ENCODE measurements around the gene SYK.

The SYK gene

DNA sequence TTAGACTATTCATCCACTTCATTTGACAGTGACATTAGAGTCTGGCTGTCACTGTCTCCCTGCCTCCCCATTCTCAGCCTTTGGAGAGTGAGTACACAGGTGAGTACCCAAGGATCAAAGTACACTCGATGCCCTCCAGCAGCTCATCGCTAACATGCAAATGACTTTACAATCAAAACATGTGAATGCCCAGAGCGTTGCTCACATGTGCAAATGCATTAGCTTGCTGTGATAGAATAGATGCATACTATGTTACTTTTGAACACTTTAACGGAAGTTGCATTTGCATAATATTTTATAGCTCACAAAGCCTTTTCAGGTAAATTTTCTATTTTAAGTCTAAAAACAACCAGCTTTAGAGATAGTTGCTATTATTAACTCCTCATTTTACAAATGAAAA is 107.6 kb downstream of the SYK start:
- DNase-seq, result no peak

DNA sequence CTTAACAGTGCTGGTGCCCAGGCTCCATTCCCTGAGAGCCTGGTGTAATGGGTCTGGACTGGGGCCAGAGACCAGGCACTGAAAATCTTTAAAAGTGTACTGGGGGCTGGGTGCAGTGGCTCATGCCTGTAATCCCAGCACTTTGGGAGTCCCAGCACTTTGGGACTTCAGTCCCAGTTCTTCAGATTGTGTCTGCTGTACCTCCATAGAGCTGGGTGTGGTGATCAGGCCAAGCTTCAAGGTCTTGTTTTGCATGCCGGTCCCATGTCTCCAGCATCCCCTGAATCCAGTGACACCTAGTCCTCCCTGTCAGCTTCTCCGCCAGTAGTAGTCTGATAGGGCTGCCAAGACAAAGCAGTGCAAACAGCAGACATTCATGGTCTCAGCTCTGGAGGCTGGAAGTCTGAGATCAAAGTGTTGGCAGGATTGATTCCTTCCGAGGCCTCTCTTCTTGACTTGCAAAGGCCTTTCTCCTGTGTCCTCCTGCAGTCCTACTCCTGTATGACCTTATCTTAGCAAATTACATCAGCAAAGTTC is 108.2 kb downstream of the SYK start:
- no peak for DNase-seq

DNA sequence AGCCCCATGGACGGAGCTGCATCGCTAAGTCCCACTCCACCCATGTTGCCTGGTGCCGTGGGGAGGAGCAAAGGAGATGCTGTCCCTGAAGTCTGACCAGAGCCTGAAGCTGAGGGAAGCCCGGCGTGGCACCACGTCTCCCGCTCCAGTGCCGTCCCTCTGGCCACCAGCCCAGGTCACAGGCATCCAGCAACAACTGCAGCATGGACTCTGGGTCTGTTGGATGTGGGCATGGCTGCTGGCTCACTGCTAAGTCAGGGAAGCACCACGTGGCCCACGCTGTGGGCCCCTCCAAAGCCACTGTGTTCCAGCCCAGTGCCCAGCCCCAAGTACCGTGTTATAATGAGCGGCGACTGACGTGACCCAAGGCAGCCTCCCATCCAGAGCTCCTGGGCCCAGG is 112.6 kb downstream of the SYK start:
- no peak for DNase-seq

DNA sequence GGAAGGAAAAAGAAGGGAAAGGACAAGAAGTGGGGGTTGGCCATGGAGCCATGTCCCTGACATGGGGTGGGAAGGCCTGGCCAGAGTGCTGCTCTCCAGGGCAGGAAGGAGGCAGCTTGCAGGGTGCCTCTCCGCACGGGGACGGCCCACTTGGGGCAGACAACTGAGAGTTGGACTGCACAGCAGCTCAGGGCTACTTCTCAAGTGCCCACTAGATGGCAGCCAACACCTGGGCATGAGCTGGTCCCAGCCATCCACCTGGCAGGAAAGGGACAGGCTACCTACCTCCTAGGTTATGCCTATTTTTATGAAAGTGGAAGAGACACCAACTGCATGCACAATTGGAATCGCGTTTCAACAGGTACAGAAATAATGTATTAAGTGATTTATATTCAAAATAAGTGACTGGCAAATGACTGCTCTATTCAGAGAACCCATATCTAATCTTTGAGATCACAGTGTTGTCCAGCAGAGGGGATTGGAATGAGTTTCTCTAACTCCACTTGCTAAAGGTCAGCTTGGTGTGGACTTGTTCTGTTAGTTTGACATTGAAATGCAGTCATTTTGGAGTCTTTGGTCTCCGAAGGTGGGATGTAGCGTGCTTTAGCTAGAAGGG is 113.4 kb downstream of the SYK start:
- DNase-seq, result peak; percentile 38

GRCh38 chr9:90915693-90916092 is 114.1 kb downstream of the SYK start:
- DNase-seq, result no peak

DNA sequence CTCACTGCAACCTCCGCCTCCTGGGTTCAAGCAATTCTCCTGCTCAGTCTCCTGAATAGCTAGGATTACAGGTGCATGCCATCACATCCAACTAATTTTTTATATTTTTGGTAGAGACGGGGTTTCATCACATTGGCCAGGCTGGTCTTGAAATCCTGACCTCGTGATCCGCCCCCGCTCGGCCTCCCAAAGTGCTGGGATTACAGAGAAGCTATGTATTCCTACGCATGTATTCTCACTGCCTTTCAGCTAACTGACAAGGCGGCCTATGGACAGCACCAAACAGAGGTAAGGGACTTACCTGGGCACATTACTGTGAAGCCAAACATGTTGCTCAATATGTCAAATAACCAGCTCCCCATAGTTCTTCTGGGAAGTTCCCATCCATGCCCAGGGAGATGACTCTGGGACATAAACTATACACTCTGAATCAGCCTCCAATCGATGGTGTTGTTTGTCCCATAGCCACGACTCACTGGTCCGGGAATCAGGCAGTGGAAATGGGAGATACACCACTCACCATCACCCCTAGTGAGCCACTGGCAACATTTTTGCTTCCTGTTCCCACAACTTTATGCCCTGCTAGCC is 114.6 kb downstream of the SYK start:
- no peak for DNase-seq

GRCh38 chr9:90919883-90920282 is 118.3 kb downstream of the SYK start:
- no peak for DNase-seq

- DNase-seq, result no peak
Observed at GRCh38 chr9:90921104-90921503, 119.5 kb downstream of the SYK start.

GRCh38 chr9:90921969-90922368 is 120.3 kb downstream of the SYK start:
- no peak for DNase-seq

- DNase-seq, result no peak
Observed at GRCh38 chr9:90925581-90926257, 124.1 kb downstream of the SYK start.

- DNase-seq, result no peak
Observed at GRCh38 chr9:90926936-90927335, 125.3 kb downstream of the SYK start.

GRCh38 chr9:90927496-90927895 is 125.9 kb downstream of the SYK start:
- DNase-seq, result no peak

- no peak for DNase-seq
Observed at GRCh38 chr9:90929626-90930025, 128.0 kb downstream of the SYK start.

- DNase-seq, result no peak
Observed at GRCh38 chr9:90933468-90933867, 131.8 kb downstream of the SYK start.

DNA sequence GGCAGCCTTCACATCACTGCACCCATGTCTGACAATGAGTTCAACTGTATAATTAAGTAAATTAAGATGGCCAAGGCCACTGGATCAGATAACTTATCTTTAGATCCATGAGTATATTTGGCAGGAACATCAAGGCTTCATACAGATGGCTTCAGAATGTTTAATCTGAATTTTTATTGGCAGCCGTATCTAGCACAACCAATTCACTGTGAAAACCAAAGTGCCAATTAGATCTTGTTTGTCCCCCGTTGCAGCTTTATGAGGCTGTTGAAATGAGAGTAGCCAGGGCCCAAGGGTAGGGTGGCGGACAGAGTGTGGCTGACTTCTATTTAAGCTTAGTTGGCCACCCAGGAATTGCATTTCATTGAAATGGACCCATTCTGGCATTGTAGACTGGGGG is 137.7 kb downstream of the SYK start:
- peak; percentile 10 for DNase-seq

GRCh38 chr9:90940280-90940679 is 138.7 kb downstream of the SYK start:
- no peak for DNase-seq

DNA sequence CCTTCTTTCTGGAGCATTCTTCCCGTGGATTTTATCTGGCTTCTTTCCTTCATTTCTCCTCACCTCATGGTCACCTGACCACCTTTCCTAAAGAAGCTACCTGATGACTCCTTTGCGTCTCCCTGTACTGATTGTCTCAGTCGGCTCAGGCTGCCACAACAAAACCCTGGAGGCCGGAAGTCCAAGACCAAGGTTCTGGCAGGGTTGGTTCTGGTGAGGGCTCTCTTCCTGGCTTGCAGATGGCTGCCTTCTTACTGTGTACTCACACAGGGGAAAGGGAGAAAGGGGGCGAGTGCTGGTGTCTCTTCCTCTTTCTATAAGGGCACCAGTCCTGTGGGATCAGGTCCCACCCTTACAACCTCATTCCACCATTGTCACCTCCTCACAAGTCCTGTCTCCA is 140.0 kb downstream of the SYK start:
- DNase-seq, result no peak

DNA sequence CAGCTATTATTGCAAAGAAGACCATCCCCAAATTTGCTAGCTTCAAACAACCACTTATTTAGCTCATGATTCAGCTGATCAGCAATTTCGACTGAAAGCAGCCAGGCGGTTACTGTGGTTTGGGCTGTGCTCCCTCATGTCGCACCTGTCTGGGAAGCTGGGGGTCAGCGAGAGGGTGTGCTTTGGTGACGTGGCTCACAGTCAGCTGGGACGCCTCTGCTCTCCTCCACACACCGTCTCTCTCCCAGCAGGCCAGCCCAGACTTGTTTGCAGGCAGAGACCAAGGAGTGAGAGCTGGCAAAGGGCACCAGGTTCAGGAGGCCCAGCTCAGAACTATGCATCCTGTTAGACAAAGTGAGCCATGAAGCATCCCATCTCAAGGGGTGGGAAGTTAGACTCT is 140.9 kb downstream of the SYK start:
- no peak for DNase-seq

DNA sequence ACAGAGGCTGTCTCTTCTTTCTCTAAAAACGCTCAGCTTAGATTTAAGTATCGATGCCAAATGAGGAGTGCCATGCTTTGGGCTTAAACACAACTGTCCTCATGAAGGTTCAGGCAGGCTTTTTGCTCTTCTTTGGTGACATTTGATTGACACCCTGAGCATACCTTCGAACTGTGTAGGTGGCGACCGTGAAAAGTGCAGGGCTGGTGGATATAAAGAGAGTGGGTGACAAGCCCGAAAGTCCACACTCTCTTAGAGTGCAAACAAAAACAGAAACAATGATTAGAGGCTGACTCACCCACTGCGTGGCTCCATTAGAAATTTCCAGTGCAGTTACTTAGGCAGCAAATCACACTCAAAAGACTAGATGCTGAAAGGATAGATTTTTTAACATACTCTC is 141.7 kb downstream of the SYK start:
- no peak for DNase-seq

- no peak for DNase-seq
Observed at GRCh38 chr9:90945336-90945735, 143.7 kb downstream of the SYK start.

- DNase-seq, result no peak
Observed at GRCh38 chr9:90946982-90947381, 145.4 kb downstream of the SYK start.
